GM04503 (cell line): Measurements from ENCODE around the gene DNAH10.
A peak's percentile ranks its signal among the peaks of the same experiment; 100 is the strongest.
"Not testable (repeated sequence)": the region's sequence is repeated elsewhere in the genome, so short reads cannot be mapped to it uniquely, and the experiment has no call there.

Experiments used
- DNase-seq: peaks from one replicate; pipeline ENCODE4 v3.0.0-alpha.2; 2012; ENCODE audit warnings: low read depth

The DNAH10 gene

DNA sequence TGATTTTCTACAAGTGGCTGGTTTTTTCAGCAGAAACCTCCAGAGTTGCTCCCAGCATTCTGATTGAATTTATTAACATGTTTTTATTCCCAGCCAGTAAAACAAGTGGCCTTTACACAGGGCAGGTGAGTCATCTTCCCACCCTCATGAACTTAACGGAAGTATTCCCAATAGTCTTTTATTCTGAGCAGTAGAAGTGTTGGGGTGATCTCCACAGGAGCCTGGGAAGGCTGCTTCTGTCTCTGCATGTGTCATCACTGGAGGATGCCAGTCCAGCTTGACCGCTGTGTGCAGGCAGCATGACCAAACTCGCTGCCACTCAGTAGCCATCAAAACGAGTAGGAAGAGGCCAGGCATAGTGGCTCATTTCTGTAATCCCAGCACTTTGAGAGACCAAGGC, 13.4 kb upstream of the DNAH10 start:
- no peak for DNase-seq

DNA sequence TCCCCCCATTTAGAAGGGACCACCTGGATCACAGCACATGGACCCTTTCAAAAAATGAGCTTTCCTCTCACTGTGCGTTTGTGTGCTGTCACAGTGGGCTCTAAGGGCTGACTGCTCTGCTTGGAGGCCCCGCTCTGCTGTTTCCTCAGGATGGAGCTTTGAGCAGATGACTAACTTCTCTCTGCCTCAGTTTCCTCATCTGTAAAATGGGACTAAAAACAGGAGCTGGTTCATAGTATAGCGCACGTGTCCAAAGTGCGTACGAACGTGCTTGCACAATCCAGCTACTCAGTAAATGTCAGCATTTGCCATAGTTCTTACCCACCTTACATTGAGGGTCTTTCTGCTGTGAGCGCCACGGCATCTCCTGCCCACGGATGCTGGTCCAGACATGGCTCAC, 12.7 kb upstream of the DNAH10 start:
- no peak for DNase-seq

DNA sequence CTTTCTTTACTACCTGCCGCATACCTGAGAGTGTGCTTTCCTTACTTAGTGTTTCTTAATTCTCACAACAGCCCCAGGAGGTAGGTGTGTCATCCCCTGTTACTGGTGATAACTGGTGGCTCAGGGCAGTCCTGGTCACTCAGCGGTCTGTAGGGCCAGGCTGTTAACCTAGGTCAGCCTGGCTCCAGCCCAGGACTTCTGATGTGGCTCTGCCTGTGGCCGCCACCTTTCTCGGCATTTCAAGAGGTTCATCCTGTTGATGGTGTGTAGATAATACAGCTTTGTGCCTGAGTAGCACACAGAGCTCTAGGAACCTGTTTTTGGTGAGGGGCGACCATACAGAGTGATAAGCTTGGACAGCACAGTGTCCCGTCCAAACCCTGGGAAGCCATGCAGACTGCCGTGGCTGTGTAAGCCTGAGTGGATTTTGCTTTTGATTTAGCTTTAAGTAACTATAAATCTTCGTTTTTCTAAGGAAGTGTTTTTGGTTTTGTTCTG, 11.9 kb upstream of the DNAH10 start:
- DNase-seq: no peak

DNA sequence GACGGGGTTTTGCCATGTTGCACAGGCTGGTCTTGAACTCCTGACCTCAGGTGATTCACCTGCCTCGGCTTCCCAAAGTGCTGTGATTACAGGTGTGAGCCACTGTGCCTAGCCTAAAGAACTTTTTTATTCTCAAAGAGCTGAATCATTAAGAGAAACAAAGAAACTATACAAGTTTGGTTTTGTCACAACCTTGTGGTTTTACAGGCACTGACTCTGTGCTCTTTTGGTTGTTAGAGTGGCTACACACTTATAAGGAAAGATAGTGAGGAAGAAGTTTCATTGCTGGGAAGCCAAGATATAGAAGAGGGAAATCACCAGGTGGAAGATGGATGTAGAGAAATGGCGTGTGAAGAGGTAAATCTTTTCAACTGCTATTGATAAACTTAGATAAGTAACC, 10.1 kb upstream of the DNAH10 start:
- DNase-seq: no peak

DNA sequence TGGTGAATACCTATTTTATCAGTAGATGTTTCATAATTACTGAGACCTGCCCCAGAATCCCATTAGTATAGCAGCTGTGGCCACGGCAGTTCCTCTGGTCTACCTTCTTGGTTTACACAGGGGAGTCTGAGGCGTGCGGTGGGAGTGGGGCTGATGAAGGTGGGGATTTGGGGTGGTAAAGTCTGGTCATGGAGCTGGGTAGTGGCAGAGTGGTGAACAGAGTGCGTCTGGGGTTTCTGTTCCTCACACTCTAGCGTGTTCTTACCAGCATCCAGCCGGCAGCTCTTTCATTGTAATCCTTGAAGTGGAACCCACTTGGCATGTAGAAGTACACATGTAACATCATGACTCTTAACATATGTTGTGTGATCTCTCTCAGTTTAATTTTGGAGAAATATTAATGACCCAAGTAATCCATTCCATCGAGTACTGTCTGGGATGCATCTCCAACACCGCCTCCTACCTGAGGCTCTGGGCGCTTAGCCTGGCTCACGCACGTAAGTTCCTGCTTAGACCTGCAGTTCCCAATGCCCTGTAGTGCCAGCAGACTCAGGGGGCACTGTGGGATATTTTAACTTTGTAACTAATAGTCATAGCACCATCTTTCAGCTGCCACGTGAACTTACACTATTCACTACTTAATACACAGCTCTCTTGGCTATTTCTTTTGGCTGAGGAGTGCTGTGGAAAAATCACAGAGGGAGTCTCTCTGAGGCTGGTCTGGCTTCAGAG, 7.9 kb upstream of the DNAH10 start:
- no peak for DNase-seq

DNA sequence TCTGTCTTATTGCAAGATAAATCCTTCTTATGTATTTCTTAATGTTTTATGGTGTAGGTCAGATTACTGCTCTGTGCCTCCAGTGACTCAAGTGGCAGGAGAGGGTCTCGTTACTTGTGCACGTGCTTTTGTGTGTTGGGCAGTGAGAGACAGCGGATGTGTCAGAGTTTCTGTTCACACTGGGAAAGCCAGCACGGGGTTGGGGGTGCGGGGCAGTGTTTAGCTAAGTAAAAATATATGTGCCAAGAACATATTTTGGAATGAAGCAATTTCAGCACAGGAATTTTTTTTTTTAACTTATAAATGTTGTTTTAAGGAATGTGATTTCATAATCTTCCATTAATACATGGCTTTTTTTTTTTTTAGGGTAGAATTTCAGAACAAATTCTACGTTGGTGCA, 4.5 kb upstream of the DNAH10 start:
- DNase-seq: peak; percentile 14

DNA sequence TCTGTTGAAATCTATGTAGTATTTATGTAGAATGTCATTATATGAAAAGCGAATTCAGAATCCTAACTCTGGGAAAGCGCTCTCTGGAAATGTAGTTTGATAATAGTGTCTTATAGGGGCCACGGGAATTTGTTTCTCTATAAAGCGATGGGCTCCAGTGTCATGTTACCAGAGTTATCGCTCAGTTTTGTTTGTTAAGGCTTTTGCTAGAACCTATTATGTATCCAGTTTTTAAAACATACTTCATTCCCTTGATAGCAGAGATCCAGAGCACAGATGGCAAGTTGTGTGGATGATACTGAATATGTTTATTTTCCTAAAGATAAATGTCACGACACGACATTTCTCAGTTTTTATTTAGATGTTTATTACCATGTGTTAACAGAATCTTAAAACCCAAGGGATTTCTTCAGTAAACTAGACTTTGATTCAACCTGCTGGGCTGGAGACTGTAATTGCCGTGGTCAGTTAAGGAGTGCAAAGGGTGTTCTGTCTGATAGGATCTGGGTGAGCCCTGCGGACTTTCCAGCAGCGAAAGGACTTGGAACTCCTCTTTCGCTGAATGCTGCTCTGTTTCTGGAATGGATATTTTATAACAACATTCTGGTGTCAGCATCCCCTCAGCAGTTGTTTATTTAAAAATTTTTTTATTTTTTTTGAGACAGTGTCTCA, 1.7 kb upstream of the DNAH10 start:
- DNase-seq: no peak

DNA sequence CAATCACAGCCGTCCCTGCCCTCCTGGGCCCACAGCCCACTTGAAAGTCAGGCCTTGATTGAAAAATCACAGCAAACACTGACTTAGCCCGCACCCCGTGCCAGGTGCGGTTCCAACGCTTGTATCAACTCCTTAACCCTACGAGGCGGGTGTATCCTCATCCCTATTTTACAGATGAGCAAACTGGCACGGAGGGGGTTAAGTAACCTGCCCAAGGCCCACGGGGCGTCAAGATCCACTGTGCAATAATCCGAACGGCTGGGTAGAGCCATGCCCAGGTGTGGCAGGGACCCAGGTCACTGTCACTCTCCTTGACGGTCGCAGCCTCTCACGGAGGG, 583 bp downstream of the DNAH10 start:
- DNase-seq: no peak

DNA sequence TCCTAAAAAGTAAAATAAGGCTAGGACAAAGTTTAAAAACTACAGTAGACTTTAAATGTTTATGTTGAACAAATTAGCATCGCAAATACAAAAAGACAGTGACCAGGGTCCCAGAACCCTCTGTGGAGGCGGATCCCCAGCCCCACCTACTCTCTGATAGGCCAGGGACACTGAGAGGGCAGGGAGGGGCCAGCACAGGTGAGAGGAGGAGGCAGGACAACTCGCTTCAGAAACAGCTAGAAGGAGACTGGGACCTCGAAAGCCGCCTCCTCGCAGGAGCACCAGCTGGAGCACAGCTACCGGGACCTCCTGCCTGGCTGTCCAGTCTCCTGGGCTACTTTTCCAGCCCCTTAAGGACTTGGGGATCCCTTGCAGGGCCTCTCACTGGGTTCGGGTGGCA, 992 bp downstream of the DNAH10 start:
- DNase-seq: no peak

DNA sequence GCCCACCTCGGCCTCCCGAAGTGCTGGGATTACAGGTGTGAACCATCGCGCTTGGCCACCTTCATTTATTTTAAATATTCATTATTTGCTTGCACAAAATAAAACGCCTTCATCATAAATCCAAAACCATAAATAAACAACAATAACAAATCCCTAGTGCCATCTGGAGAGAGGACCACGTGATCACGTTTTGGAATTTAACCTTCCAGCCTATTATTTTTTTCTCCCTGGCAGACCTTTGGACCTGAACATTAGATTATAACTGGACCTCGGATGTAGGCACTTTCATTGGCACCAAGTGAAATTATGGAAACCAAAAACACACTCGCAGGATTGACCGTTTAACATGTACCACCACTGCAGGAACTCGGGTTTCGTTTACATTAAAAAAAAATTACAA, 2.0 kb downstream of the DNAH10 start:
- DNase-seq: no peak

DNA sequence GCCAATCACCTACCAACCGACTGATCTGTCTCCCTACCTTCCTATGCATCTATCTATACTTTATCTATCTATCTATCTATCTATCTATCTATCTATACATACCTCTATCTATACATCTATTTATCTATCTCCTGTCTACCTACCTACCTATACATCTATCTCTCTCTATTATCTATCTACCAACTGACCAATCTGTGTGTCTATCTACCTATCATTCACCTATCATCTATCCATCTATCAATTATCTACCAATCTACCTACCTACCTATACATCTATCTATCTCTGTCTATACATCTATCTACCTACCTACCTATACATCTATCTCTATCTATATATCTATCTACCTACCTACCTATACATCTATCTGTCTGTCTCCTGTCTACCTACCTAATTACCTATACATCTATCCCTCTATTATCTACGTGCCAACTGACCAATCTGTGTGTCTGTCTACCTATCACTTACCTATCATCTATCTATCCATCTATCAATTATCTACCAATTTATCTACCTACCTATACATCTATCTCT, 3.5 kb downstream of the DNAH10 start:
- no peak for DNase-seq

DNA sequence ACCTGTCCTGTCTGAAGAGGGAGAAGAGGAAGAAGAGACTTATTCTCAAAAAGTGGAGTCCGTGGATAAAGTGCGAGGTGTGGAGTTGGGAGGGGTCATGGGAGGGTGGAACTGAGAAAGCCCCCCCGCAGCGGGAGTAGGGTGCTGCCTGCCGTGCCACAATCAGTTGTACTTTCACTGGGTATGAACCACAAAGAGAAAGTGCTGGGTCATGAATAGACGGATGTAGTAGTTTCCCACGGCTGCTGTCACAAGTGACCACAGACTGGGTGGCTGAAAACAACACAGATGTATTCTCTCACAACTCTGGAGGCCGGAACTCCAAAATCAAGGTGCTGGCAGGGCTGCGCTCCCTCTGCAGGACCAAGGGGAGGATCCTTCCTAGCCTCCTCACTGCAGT, 5.5 kb downstream of the DNAH10 start:
- DNase-seq: no peak

DNA sequence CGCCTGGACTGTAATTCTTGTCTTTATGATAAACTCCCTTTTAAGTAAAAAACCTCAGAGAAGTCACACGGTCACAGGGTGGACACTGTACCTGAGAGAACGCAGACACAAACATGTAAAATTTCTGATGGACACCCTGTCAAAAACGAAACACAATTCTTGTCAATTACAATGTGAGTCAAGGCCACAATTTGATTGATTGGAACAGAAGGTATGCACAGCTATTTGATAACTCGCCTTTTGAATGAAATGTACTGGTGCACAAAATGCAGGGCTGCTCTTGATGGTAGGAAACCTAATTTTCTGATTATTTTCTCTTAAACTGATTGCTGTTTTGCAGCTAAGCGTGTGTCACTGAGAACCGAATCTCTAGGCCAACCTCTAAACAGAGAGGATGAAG, 9.2 kb downstream of the DNAH10 start:
- no peak for DNase-seq

DNA sequence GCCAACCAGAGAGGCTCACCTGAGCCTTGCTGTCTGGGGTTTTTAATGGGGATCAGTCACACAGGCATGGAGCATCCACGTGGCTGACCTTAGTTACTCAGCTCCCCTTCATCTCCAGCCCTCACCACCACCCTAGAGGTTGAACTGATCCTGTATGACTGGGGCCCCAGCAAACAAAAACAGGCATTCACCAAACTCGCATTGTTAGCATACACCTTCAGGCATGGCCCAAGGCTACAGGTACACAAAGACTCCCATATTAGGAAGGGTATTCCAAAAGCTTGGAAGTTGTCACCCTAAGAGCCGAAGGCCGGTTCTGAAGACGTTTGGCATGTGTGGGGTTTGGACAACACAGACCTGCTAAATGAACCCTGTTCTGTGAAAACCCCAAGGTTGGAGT, 10.0 kb downstream of the DNAH10 start:
- no peak for DNase-seq

DNA sequence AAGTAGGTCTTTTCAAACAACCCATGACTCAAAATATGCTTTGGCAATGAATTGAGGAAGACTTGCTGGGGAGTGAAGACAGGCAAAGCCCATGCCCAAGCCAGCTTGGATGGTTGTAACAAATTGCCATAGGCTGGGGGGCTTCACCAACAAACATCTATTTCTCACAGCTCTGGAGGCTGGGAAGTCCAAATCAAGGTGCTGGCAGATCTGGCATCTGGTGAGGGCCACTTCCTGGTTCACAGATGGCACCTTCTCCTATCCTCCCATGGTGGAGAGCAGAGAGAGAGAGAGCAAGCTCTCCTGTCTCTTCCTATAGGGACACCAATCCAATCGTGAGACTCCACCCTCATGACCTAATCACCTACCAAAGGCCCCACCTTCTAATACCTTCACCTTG, 11.3 kb downstream of the DNAH10 start:
- no peak for DNase-seq

DNA sequence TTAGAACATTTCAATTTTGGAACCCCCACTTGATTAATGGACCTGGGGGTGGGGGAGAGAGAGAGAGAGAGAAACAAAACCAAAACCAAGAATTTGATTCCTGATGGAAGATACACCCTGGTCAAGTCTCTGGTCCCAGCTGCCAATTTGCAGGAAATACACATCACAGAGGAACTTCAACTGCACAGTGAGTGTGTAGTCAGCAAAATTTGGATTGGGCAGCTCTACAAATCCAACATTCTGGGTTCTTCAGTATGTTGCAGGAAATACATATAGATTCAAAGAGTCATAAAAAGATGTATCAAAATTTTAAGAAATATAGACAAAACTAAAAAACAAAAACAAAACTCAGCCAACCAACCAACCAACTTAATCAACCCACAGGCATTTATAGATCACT, 17.4 kb downstream of the DNAH10 start:
- no peak for DNase-seq

DNA sequence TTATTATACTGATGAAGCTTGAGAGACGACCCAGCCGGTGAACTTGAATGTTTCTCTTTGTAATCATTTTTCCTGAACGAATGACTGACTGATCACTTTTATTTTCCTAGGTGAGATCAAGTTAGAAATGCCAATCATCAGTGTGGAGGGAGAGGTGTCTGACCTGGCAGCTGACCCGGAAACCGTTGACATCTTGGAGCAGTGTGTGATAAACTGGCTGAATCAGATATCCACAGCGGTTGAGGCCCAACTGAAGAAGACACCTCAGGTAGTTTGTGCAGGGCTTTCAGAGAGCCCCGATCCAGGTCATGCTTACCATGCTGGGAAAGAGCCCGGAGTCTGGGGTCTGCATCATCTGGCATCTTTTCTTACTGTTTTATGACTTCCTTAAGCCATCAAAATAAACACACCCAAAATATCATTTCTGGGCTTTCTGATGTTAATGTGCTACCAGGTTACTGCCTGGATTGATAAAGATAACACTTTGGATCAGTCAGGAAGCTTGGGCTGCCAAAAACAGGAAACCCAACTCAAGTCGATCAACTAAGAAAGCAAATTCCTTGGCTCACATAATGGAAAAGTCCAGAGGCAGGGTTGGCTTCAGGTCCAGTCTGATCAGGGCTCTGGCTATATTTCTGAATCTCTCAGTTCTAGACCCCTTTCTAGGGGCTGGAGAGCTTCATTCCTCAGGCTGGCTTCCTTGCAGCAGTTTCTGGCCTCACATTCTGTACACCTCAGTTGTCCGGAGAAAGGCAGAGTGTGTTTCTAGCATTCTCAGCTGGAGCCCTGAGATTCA, 21.1 kb downstream of the DNAH10 start:
- DNase-seq: no peak

DNA sequence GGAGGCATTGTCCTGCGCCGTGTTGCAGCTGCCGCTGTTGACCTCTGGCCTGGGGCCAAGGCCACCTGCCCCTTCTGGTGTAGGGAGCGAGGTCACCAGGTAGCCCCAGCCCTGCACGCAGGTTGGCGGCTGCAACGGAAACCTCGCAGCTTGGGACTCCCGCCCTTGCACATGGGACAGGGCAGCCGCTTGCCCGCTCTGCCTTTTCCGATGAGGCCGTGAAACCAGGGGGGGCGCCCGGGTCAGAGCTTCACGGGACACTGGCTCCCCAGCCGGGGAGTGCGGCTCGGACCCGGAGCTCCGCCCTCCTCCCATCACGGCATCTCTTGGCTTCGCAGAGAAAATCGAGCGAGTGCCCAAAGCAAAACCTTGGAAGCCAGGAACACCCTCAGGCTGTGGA, 25.4 kb downstream of the DNAH10 start:
- no peak for DNase-seq

DNA sequence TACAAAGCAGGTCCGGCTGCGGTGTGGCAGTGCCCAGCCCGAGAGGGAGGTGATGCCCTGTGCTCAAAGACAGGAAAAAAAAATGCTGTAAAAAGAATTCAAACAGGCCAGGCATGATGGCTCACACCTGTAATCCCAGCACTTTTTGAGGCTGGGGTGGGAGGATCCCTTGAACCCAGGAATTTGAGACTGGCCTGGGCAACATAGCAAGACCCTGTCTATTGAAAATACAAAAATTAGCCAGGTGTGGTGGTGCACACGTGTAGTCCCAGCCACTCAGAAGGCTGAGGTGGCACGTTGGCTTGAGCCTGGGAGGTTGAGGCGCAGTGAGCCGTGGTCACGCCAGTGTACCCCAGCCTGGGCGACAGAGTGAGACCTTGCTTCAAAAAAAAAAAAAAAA, 26.4 kb downstream of the DNAH10 start:
- no peak for DNase-seq

DNA sequence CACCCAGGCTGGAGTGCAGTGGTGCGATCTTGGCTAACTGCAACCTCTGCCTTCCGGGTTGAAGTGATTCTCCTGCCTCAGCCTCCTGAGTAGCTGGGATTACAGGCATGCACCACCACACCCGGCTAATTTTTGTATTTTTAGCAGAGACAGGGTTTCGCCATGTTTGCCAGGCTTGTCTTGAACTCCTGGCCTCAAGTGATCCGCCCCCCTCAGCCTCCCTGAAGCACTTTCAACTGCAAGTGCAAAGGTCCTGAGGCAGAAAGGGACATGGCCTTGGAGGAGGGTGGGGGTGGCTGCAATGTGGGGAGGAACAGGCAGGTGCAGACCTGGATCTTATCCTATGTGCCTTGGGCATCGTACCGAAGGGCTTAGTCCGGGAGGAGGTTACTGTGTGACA, 27.3 kb downstream of the DNAH10 start:
- DNase-seq: not testable (repeated sequence)

DNA sequence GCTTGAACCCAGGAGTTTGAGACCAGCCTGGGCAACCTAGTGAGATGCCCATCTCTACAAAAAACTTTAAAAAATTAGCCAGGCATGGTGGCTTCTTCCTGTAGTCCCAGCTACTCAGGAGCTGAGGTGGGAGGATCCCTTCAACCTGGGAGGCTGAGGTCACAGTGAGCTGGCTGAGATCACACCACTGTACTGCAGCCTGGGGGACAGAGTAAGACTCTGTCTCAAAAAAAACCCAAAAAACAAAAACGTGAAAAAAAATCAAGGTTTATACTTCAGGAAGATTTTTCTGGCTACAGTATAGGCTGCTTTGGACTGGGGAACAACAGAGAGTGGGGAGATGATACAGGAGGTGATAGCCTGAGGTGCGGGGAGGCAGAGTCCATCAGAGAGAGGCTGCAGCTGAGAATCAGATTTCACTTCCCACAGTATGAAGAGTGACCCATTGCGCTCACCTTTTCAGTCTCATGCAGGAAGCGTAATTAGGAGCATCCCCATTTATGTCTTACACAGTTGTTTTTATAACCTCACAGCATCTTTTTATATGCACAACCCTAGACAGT, 28.9 kb downstream of the DNAH10 start:
- DNase-seq: no peak

DNA sequence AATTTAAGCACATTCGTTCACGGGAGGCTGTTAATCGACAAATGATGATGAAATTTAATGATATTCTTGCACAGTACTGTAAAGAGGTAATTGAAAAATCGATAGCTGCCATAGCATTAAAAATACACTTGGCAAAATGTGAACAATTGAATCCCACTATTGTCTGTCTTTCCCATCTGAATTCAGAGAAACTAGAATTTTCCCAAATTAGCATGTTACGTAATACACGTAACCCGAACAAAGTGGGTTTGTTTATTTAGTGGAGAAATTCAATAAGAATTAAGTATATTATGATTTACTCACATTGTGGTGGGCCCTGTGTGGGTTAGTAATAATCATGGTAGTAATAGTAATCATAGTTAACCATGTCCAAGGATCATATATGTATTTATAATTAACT, 31.9 kb downstream of the DNAH10 start:
- no peak for DNase-seq

DNA sequence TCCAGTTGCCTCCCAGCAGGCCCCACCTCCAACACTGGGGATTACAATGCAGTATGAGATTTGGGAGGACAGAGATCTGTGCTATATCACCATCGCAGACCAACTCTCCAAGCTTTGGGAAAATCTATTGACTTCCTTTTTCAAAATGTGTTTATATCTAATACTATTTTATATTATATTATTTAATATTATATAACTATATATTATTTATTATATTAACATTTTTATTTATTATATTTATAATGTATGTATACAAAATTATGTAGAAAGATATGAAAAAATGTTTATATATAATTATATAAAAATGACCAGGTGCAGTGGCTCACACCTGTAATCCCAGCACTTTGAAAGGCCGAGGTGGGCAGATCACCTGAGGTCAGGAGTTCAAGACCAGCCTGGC, 36.4 kb downstream of the DNAH10 start:
- no peak for DNase-seq
